GM10847 (cell line): Measurements from ENCODE around the gene CAMTA1.

ENCODE experiments used
- POLR2A ChIP-seq: IDR thresholded peaks from 2 replicates; pipeline ENCODE4 v1.6.1; 2011; ENCODE audit not compliant: insufficient read length; ENCODE audit errors: extremely low read depth

Gene CAMTA1

DNA sequence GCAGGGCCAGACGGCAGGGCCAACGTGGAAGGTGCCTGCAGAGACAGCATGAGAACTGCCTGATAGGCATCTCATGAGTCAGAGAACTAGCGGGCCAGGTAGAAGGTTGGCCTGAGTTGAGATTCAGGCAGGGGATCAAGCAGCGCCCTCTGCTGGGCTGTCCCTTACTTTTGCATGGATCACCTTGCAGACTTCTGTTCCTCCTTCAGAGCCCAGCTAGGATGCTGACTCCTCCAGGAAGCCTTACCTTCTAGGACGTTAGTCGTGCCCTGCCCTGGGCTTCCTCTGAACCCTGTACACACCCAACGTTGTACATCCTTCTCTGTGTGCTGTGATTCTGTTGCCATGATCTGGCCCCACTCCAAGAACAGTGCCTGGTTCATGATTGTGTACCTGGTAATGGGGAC lies 754.5 kb downstream of the CAMTA1 start:
- no peak for TF ChIP-seq POLR2A

DNA sequence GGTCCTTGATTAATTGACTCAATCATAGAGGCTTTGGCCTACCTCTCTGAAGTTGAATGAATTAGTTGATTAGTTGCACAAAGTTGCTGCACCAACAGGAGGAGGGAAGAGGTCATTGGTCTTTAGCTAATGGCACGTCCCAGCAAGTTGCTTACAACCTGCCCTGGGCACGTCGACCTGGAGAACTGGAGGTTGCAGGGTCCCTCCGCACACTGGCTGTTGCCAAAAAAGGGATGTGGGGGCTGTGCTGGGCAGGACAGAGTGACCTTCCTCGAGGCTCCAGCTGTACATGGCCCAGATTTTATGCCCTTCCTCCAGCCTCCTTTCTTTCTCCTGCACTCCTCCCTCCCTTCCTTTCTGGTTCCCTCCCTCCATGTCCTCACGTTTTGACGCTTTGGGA lies 755.6 kb downstream of the CAMTA1 start:
- TF ChIP-seq POLR2A: no peak

DNA sequence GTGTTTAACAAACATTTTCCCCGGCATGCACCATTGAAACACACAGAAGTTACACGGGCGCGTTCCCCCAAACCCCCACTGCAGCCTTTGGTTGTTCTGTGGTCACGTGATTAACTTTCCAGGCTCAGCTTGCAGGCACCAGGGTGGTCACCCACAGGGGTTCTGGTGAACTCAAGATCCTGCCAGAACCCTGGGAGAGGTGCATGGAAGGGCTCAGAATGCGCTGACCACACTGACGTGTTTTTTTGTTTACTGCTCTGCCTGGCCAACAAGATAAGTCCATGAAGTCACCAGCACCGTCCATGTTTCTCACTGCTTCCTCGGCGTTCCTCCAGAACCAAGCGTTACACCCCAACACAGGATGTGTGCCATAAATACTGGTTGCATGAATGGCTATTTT lies 756.4 kb downstream of the CAMTA1 start:
- TF ChIP-seq POLR2A: no peak

DNA sequence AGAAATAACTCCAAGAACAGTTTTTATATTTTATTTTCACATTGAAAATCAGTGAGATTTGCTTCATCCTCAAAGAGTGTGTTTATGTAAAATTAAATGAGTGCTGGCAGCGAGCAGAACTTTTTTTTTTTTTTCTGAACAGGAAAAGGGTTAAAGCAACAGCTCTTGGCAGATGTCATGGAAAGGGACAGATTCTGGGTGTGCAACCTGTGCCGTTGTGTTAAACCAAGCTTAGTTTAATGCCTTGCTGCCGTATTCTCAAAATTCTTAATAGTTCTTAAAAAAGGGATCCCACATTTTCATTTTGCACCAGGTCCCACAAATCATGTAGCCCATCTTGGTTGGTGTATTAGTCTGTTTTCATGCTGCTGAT lies 758.5 kb downstream of the CAMTA1 start:
- no peak for TF ChIP-seq POLR2A

DNA sequence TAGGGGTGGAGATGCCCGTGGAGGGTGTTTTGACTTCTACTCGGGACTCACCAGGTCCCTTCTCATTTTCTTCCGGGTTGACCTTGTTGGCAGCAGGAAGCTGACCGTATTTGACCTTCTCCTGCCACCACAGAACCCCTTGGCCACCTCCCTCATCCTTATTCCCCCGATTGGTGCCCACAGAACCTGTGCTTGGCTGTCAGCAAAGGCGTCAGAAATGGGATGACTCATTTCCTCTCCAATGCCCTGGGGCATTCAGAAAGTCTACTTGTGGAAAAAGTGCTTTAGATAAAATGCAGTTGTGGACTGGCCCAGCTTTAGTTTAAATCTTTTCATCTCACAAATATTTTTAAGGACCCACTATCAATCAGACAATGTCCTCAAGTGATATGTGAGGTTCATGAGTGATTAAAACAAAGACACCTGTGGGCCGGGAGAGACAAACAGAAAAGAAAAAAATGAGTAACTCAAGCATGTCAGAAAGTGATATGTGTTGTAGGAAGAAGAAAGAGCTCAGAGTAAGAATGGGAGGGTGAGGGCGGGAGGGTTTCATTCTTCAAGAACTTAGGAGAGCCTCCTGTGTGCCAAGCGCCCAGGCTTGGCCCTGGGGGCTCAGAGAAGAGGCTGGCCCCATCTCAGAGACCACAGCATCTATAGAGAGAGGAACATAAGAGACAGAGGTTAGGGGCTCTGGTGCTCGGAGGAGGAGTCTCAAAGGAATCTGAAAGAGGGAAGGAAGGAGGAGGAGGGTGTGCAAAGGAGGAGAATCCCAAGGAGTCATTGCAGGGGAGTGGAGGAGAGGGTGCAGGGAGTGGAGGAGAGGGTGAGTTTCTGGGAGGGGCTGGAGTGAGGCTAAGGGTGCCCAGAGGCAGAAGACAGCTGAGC lies 764.3 kb downstream of the CAMTA1 start:
- no peak for TF ChIP-seq POLR2A

DNA sequence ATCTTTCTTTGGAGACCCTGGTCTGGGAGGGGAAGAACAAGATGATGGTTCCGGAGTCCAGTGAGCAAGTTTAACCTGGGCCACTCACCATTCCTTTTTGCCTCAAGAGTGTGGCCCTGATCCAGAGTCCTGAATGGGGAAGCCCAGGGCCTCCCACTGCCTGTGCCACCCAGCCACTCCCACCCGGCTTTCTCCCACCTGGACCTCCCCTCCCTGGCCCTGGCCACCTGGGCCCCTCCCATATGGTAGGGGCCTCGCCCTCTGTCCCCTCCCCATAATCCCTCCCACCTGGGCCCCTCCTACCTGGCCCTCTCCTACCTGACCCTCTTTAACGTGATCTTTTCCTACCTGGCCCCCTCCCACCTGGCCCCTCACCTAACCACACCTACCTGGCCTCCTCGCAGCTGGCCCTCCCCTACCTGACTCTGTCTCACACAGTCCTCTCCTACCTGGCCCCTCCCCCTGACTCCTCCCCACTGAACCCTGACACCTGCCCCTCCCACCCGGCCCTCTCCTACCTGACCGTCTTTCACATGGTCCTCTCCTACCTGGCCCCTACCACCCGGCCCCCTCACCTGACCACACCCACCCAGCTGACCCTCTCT lies 765.1 kb downstream of the CAMTA1 start:
- TF ChIP-seq POLR2A: no peak

DNA sequence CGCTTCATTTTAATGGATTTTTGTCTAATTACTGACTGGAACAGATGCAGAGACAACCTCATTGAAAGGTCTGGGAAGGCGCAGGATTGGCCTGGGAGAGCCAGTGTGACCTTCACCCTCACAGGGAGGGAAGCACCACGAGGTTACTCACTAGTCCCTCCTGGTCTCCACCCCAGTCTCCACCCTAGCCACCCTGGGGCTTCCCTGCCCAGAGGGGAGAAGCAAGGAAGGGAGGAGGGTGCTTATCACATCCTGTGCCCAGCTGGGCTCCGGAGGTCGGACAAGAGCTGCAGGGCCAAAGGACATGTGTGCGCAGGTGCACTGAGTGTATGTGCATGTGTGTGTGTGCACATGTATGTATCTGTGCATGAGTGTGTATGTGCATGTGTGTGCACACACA lies 765.7 kb downstream of the CAMTA1 start:
- TF ChIP-seq POLR2A: no peak

DNA sequence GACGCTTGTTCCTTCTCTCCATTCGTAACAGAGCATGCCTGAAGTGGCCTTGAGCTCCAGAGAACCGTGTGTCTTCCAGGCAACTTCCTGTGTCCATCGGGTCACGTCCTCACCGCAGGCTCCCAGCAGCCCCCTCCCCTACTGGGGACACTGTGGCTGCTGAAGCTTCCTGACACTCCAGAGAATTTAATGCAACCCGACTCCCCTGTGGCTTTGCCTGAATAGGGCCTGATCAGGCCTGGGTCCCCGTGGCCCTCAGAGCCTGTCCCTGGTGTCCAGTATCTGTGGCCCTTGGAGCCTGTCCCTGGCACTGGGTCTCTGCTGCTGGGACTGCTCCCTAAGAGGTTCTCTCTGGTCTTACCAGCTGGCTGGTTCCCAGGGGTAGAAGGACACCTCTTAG lies 766.2 kb downstream of the CAMTA1 start:
- TF ChIP-seq POLR2A: no peak

DNA sequence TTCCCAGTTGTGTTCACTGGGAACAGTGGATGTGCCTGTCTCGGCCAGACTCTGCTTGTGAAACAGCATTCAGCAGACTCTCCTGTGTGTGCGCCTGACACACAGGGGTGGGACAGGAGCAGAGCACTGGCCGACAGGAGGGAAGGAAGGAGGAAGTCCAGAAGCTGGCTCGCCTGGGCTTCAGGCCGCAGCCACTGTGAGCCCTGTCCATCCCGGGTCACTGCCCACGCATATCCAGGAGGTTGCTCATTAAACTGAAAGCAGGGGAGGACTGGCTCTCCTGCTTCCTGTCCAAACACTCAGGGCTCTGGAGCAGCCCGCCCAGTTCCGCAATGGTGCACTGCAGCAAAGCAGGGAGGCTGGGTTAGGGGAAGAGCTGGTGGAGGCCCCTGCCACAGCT lies 767.1 kb downstream of the CAMTA1 start:
- TF ChIP-seq POLR2A: no peak

DNA sequence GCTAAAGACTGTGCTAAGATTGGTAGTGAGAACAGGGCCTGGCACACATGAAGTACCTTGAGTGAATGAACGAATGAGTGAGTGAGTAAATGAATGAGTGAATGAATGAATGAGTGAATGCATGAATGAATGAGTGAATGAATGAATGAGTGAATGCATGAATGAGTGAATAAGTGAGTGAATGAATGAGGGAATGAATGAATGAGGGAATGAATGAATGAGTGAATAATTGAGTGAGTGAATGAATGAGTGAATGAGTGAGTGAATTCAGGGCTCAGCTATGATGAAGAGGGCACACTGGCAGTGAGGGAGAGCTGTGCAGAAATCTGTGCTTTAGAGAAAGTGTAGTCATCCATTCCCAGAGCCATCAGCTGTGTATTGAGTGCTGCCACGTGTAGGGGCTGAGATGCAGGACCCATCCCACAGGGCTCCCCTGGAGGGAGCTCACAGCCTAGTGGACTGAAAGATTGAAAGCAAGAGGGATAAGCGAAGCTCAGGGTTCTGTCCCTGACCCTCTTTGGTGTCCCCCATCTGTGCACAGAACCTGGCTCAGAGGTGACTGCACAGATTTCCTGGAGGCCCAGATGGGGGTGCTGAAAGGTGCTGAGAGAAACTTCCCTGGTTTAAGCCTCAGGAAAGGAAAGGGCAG lies 767.9 kb downstream of the CAMTA1 start:
- no peak for TF ChIP-seq POLR2A

DNA sequence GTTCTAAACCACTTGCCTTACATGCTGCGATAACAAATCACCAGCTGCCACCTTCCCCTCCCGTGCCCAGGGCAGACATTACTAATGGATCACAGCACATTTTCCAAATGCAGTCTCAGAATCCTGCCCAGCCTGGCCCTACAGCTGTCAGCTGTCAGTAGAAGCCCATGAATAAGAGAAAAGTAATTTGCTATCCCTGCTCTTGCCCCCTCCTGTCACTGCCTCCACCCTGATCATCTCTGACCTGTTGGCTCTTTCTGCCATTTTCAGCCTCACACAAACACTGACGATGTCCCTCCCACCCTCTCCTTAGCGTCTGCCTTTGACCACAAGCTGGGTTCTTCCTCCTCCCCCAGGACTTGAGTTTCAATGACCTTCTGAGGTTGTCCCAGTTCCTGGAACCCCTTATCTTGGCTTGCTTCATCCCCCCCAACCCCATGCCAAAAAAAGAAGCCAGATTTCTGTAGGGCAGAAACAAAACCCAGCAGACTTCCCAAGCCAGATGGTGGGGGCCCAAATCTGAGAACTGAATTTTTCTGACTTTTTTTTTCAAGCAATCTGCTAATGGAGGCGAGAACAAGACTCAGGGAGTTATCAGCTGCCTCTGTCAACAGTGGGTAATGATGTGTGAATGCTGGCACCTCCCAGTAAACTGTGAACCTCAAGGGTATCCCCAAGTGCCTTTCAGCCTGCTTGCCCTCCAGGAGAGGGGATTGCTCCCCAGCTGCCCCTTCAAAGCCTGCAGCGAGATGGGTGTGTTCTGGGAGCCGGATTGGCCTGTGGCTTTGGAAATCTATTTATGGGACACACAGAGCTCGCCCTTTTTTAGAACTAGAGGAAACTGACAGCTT lies 769.4 kb downstream of the CAMTA1 start:
- no peak for TF ChIP-seq POLR2A

DNA sequence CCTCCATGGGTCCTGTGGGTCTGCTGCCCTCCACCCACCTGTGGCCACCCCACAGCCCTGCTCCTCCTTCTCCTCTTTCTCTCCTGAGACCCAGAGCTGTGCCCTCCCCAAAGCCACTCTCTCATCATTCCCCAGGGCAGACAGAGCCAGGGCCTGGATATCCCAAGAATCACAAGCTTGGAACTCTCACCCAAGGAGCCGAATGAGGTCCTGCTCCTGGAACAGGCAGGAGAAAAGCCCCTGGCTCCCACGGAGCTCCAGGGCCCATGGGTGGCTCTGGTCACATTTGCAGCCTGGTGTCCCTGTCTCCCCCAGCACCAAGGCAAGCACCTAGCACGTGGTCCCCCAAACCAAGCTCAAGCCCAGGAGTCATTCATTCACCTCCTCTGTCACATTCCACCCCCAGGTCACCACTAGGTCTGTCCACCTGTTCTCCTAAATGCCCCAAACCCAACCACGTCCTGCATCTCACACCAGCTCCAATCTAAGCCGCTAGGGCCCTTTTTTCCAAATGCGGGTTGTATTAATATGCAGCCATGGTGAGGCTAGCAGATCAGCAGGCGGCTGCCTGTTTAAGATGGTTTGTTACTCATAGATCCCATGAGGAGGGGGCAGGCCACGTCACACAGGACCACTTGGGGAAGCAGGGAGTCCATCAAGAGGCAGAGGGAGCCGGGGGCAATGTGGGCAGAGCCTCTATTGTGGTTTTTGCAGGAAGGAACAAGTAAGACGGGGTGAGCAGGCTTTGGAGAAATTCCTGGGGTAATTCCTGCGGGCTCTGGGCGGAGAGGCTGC lies 770.3 kb downstream of the CAMTA1 start:
- TF ChIP-seq POLR2A: no peak

DNA sequence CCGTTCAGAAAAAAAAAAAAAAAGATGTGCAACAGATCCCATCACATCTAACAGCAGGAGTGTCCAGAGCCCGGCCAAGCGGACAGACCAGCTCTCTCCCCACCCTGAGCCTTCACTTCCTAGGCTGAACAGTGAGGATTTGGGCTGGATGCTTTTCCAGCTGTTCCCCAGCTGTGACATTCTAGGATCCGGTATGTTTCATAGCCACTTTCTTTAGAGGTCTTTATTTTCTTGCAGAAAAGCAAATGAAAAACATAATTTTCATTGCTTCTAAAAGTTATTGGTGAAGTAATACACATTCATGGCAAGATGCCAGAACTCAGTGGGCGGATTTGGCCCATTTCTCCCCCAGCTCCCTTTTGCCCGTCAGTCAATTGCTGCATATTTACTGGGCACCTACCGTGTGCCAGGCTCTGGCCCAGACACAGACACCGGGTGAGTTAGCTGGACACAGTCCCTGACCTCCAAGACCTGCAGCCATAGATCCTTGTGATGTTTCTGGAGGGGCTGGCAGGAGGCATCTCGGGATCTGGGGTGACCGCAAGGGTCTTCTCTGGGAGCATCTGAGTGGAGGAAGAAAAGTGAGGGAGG lies 772.1 kb downstream of the CAMTA1 start:
- no peak for TF ChIP-seq POLR2A

DNA sequence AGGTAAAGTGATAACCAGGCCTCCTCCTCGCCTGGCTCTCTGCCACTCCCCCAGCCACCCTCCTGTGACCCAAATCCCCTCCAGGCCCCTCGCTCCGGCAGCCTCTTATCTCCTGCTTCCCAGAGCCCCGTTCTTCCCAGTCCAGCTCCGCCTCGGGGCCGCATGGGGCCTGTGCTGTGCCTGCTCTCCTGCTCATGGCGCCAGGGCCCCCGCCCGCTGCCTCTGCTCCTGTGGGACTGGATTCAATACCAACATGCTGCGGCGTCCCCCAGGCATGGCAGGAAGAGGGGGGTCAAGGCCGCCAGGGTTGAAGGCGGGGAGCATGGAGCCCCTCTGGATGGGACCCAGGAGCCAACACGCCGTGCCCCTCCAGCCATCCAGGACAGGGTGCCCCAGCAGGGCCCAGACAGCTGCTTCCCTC lies 772.8 kb downstream of the CAMTA1 start:
- TF ChIP-seq POLR2A: no peak
